ENCODE results near the gene PRR7.

GRCh38 chr5:177414481-177414880 lies 32.1 kb upstream of the PRR7 start:
- TF ChIP-seq POLR2A (IDR thresholded peaks at IDR 0.05; ENCODE audit: low read depth, low read length) (no peak), POLR2AphosphoS5 (IDR thresholded peaks at IDR 0.05; ENCODE audit: low read depth, low read length) (no peak), TAF1 (IDR thresholded peaks at IDR 0.05; ENCODE audit: borderline replicate concordance, low read depth, low read length) (no peak)
